OCI-LY7 (cell line): Measurements from ENCODE around the gene CCDC15. TPM values are rescaled to one million over a fixed set of nuclear protein-coding genes. Genes with fewer than 3 reads are reported as not detected.

Experiments
- BruUV-seq: library from RNA; stranded (reverse); fragments of 400-500 nt; replicated peaks from 2 replicates; lab custom pipeline; 2021; lab: Mats Ljungman, UMichigan
- CTCF ChIA-PET: fragments of 300-600 bp; sonication (Branson Sonifier 250); formaldehyde crosslinking; loops from one replicate; lab custom pipeline; 2022; ENCODE audit warnings: antibody characterized with exemption; ENCODE audit not compliant: unreplicated experiment; lab: Charles Lee
- POLR2A ChIA-PET: fragments of 300-600 bp; sonication (Branson Sonifier 250); formaldehyde crosslinking; loops from one replicate; lab custom pipeline; 2022; ENCODE audit warnings: antibody characterized with exemption; lab: Charles Lee
- DNase-seq: peaks from one replicate; pipeline ENCODE4 v3.0.0-alpha.2; 2015; ENCODE audit warnings: low spot score
- H2AFZ ChIP-seq: fragments of 200-600 bp; sonication (generic), shearing (Covaris generic); 2 replicates; pipeline ENCODE4 v1.6.1; 2014; ENCODE audit warnings: mild to moderate bottlenecking, antibody characterized with exemption, low read length, moderate library complexity
- H3K27ac ChIP-seq: fragments of 200-600 bp; sonication (generic); 2 replicates; pipeline ENCODE4 v1.5.1; 2014; ENCODE audit warnings: mixed run types, low read depth, mild to moderate bottlenecking, moderate library complexity, low read length, inconsistent platforms; ENCODE audit not compliant: poor library complexity, severe bottlenecking
- H3K36me3 ChIP-seq: fragments of 200-600 bp; sonication (generic); 2 replicates; pipeline ENCODE4 v1.6.1; 2014; ENCODE audit warnings: mild to moderate bottlenecking, antibody characterized with exemption, low read length, moderate library complexity, mixed read lengths; ENCODE audit not compliant: insufficient read depth
- H3K4me1 ChIP-seq: fragments of 200-600 bp; sonication (generic); 2 replicates; pipeline ENCODE4 v1.5.1; 2014; ENCODE audit warnings: mild to moderate bottlenecking, low read length; ENCODE audit not compliant: insufficient read depth, poor library complexity, severe bottlenecking
- H3K4me2 ChIP-seq: fragments of 200-600 bp; sonication (generic); 2 replicates; pipeline ENCODE4 v1.6.1; 2014; ENCODE audit warnings: mild to moderate bottlenecking, low read length
- H3K4me3 ChIP-seq: fragments of 200-600 bp; sonication (generic); 2 replicates; pipeline ENCODE4 v1.5.1; 2014; ENCODE audit warnings: mild to moderate bottlenecking, low read depth, low read length; ENCODE audit not compliant: poor library complexity, severe bottlenecking
- H3K79me2 ChIP-seq: fragments of 200-600 bp; sonication (generic); 2 replicates; pipeline ENCODE4 v1.6.1; 2016; ENCODE audit warnings: low read depth, mild to moderate bottlenecking, low read length, moderate library complexity, mixed read lengths; ENCODE audit not compliant: insufficient read depth
- H3K9me2 ChIP-seq: fragments of 200-600 bp; sonication (generic); 2 replicates; pipeline ENCODE4 v1.6.1; 2016; ENCODE audit warnings: mild to moderate bottlenecking, low read length, mixed read lengths; ENCODE audit not compliant: insufficient read depth
- H3K9me3 ChIP-seq: fragments of 200-600 bp; sonication (generic); 2 replicates; pipeline ENCODE4 v1.6.1; 2014; ENCODE audit warnings: mild to moderate bottlenecking, mixed run types, low read length, mixed read lengths
- H4K20me1 ChIP-seq: fragments of 200-600 bp; sonication (generic); 2 replicates; pipeline ENCODE4 v1.6.1; 2014; ENCODE audit warnings: mild to moderate bottlenecking, antibody characterized with exemption, low read length, moderate library complexity, mixed read lengths; ENCODE audit not compliant: insufficient read depth
- EZH2phosphoT487 ChIP-seq: fragments of 200-600 bp; sonication (generic); IDR thresholded peaks from 2 replicates; pipeline ENCODE4 v1.6.1; 2018; ENCODE audit warnings: low read depth, borderline replicate concordance, mild to moderate bottlenecking, mixed run types, antibody characterized with exemption, low read length, moderate library complexity, mixed read lengths
- intact Hi-C: fragments of 100-400 bp; cut with micrococcal nuclease; formaldehyde crosslinking; loops from one replicate; pipeline ENCODE4 v1.10.0; 2022; ENCODE audit not compliant: unreplicated experiment
- total RNA-seq, 2 experiments: library from RNA; depleted of rRNA in 1 of 2; stranded (reverse); fragments of >200 nt in 1 of 2; shearing (Covaris generic) in 1 of 2; gene quantifications; 2 replicates each; pipeline ENCODE4 v1.2.3, GENCODE V29; 2014 to 2022
- TF ChIP-seq, protein P1 (sequence below): fragments of 200-600 bp; sonication (generic); conservative IDR thresholded peaks from 2 replicates; pipeline ENCODE4 v1.5.1; 2014; ENCODE audit warnings: mild to moderate bottlenecking, antibody characterized with exemption, low read length, moderate library complexity, mixed read lengths

Gene CCDC15
- total RNA-seq, 2 experiments from 2014 or later: 9.6 to 10.6 TPM

DNA sequence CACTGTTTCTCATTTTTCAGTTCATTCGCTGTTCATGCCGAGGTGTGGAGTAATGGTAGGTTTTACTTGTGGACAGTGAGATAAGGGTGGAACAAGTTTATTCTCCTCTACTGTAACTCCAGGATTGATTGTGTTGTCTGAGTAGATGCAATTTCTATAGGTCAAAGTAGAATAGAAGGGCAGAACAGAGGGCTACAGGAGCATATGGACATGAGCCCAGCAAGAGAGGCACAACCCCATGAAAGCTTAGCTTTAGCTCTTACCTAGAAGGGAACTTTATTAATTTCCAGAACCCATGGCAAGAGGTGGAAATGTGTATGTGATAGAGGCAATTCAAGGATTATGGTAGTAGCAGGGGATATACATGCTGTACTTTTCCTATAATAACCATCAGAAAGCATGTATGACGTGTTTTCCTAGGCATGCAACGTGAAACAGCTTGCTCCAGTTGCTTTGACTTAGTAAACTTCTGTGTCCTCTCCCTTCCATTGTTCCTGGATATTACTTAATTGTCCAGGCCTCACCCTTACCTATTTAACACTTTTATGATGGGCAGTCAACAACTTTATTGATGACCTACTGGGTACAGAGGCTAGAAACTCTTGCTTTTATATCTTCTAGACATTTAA is 95.3 kb downstream of the CCDC15 start:
- intact Hi-C loops: no loop called here
- Histone ChIP-seq H3K9me3 (0 out of 2 replicates have a peak, but pooled peaks cover 4% of the 10 kb centered on the region), H3K27ac (no peak overlapping the region), H3K9me2 (no peaks in the 10 kb centered on the region), H3K4me2 (no peak overlapping the region), H3K36me3 (no peaks in the 10 kb centered on the region), H4K20me1 (no peaks in the 10 kb centered on the region), H3K4me1 (no peaks in the 10 kb centered on the region), H3K4me3 (no peak overlapping the region), H3K79me2 (no peaks in the 10 kb centered on the region), H2AFZ (no peak overlapping the region)
- DNase-seq: no peak
- no TSS peak for BruUV-seq
- ChIA-PET CTCF (no interaction called here), POLR2A (interaction anchor here (0.6 to 1.0 kb wide), 3 partner anchors 32 to 61 kb away, joined by 3 read pairs; no protein-coding TSS in a partner anchor)
- TF ChIP-seq, protein P1, sequence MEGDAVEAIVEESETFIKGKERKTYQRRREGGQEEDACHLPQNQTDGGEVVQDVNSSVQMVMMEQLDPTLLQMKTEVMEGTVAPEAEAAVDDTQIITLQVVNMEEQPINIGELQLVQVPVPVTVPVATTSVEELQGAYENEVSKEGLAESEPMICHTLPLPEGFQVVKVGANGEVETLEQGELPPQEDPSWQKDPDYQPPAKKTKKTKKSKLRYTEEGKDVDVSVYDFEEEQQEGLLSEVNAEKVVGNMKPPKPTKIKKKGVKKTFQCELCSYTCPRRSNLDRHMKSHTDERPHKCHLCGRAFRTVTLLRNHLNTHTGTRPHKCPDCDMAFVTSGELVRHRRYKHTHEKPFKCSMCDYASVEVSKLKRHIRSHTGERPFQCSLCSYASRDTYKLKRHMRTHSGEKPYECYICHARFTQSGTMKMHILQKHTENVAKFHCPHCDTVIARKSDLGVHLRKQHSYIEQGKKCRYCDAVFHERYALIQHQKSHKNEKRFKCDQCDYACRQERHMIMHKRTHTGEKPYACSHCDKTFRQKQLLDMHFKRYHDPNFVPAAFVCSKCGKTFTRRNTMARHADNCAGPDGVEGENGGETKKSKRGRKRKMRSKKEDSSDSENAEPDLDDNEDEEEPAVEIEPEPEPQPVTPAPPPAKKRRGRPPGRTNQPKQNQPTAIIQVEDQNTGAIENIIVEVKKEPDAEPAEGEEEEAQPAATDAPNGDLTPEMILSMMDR: no peak
- no peak for TF ChIP-seq EZH2phosphoT487

- Histone ChIP-seq H3K79me2 (no peaks in the 10 kb centered on the region), H4K20me1 (no peaks in the 10 kb centered on the region), H3K4me2 (no peak overlapping the region), H3K9me2 (no peaks in the 10 kb centered on the region), H3K9me3 (no peaks in the 10 kb centered on the region), H3K4me3 (no peak overlapping the region), H3K27ac (no peak overlapping the region), H2AFZ (no peak overlapping the region), H3K4me1 (no peaks in the 10 kb centered on the region), H3K36me3 (no peaks in the 10 kb centered on the region)
- CTCF ChIA-PET: interaction anchor here (0.7 kb wide), 1 partner anchor 39 kb away, joined by 3 read pairs; no protein-coding TSS in a partner anchor
- TF ChIP-seq, protein P1: no peak
- no peak for TF ChIP-seq EZH2phosphoT487
- DNase-seq: no peak
- POLR2A ChIA-PET: interaction anchor here (0.8 to 1.3 kb wide), 3 partner anchors 11 to 34 kb away, joined by 3 to 4 read pairs (median 3); no protein-coding TSS in a partner anchor
- intact Hi-C loops: no loop called here
- no TSS peak for BruUV-seq
These were observed 98.0 kb downstream of the CCDC15 start for GRCh38 chr11:125052047-125052446.

DNA sequence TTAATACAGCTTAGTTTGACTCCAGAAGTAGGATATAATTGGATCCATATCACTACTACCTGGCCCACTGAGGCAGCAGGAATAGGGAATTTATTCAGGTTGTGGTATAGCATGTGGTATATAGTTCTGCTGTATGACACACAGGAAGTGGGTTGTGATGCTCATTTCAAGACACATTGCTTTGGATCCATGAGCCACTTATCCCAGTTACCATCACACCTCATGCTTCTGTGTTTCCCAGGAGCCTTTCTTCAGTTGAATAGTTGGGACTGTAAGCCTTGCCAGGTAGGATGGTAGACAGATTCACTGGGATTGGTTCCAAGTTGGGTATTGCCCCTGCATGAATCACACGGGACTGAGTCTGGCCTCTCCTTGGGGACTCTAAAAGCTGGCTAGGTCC is 99.2 kb downstream of the CCDC15 start:
- TF ChIP-seq, protein P1: no peak
- DNase-seq: no peak
- Histone ChIP-seq H3K9me2 (no peaks in the 10 kb centered on the region), H3K4me3 (no peak overlapping the region), H3K4me2 (no peak overlapping the region), H3K27ac (no peak overlapping the region), H3K79me2 (no peaks in the 10 kb centered on the region), H4K20me1 (no peaks in the 10 kb centered on the region), H3K36me3 (no peaks in the 10 kb centered on the region), H3K9me3 (no peaks in the 10 kb centered on the region), H2AFZ (no peak overlapping the region), H3K4me1 (no peaks in the 10 kb centered on the region)
- BruUV-seq: no TSS peak
- intact Hi-C loops: no loop called here
- CTCF ChIA-PET: no interaction called here
- POLR2A ChIA-PET: interaction anchor here (0.6 to 1.3 kb wide), 5 partner anchors 12 to 1430 kb away, joined by 3 to 9 read pairs (median 3); no protein-coding TSS in a partner anchor
